K562 (cell line): ENCODE results near the gene PDE8A. TPM values are rescaled to one million over a fixed set of nuclear protein-coding genes. Genes with fewer than 3 reads are reported as not detected.
A peak's percentile ranks its signal among the peaks of the same experiment; 100 is the strongest.

Source experiments
- ARID1B ChIP-seq: fragments of 450-650 bp; IDR thresholded peaks from 2 replicates; pipeline ENCODE4 v1.6.1; 2016; ENCODE audit warnings: antibody characterized with exemption, mild to moderate bottlenecking, inconsistent platforms
- ARNT ChIP-seq, 2 experiments: fragments of 450-650 bp; IDR thresholded peaks; 2 replicates each; pipeline ENCODE4 v1.6.1; 2016; ENCODE audit warnings: mild to moderate bottlenecking in 1 of 2
- ATF1 ChIP-seq, 2 experiments: fragments of 450-650 bp in 1 of 2; IDR thresholded peaks; 2 replicates each; pipeline ENCODE4 v1.6.1; 2016; ENCODE audit warnings: missing compliant biosample characterization in 1 of 2, missing genetic modification characterization in 1 of 2
- C11orf30 ChIP-seq: fragments of 450-650 bp; IDR thresholded peaks from 2 replicates; pipeline ENCODE4 v1.6.1; 2016; ENCODE audit warnings: low read depth, mild to moderate bottlenecking
- CCNT2 ChIP-seq: IDR thresholded peaks from 2 replicates; pipeline ENCODE4 v1.6.1; 2011; ENCODE audit warnings: borderline replicate concordance, low read depth, mild to moderate bottlenecking, moderate library complexity, mixed read lengths, low read length; ENCODE audit not compliant: insufficient read length; ENCODE audit errors: extremely low read depth
- COPS2 ChIP-seq: fragments of 450-650 bp; conservative IDR thresholded peaks from 2 replicates; pipeline ENCODE4 v1.6.1; 2016; ENCODE audit warnings: mild to moderate bottlenecking, moderate library complexity
- DACH1 ChIP-seq: fragments of 450-650 bp; IDR thresholded peaks from 2 replicates; pipeline ENCODE4 v1.6.1; 2018; ENCODE audit not compliant: partially characterized antibody
- ETV1 ChIP-seq: fragments of 450-650 bp; conservative IDR thresholded peaks from 2 replicates; pipeline ENCODE4 v1.6.1; 2016; ENCODE audit warnings: missing genetic modification characterization, control low read depth, low read depth, missing compliant biosample characterization
- GABPB1 ChIP-seq: sonication (generic); formaldehyde crosslinking; IDR thresholded peaks from 2 replicates; pipeline ENCODE4 v1.8.0; 2022; ENCODE audit warnings: mild to moderate bottlenecking, missing genetic modification reagents
- HEY1 ChIP-seq: fragments of 250-450 bp; sonication (Bioruptor Pico); IDR thresholded peaks from 2 replicates; pipeline ENCODE4 v1.5.0; 2020; ENCODE audit warnings: mild to moderate bottlenecking, moderate library complexity, borderline replicate concordance
- KLF16 ChIP-seq: IDR thresholded peaks from 2 replicates; pipeline ENCODE4 v1.6.1; 2016; ENCODE audit warnings: antibody characterized with exemption
- LEF1 ChIP-seq: fragments of 450-650 bp; IDR thresholded peaks from 2 replicates; pipeline ENCODE4 v1.6.1; 2016; ENCODE audit warnings: mild to moderate bottlenecking
- MAFF ChIP-seq: IDR thresholded peaks from 2 replicates; pipeline ENCODE4 v1.6.1; 2012; ENCODE audit warnings: low read length, improper control_type of control experiment
- MEF2D ChIP-seq: conservative IDR thresholded peaks from 2 replicates; pipeline ENCODE4 v1.6.1; 2016; ENCODE audit warnings: low read depth, missing genetic modification characterization, missing compliant biosample characterization
- NR2C1 ChIP-seq, 2 experiments: fragments of 450-650 bp; IDR thresholded peaks; 2 replicates each; pipeline ENCODE4 v1.6.1; 2017; ENCODE audit warnings: mild to moderate bottlenecking in 2 of 2, antibody characterized with exemption in 1 of 2, inconsistent platforms in 1 of 2, missing compliant biosample characterization in 1 of 2, missing genetic modification characterization in 1 of 2
- NR2F6 ChIP-seq: fragments of 450-650 bp; formaldehyde crosslinking; IDR thresholded peaks from 2 replicates; pipeline ENCODE4 v1.4.0; 2020; ENCODE audit warnings: mild to moderate bottlenecking
- PHF20 ChIP-seq: fragments of 450-650 bp; IDR thresholded peaks from 2 replicates; pipeline ENCODE4 v1.6.1; 2018; ENCODE audit not compliant: partially characterized antibody
- RFX1 ChIP-seq: fragments of 450-650 bp; IDR thresholded peaks from 2 replicates; pipeline ENCODE4 v1.6.1; 2016; ENCODE audit warnings: mild to moderate bottlenecking, moderate library complexity
- SMAD3 ChIP-seq: fragments of 450-650 bp; formaldehyde crosslinking; conservative IDR thresholded peaks from 2 replicates; pipeline ENCODE4 v1.4.0; 2020; ENCODE audit warnings: mild to moderate bottlenecking
- TAF7 ChIP-seq: fragments of 450-650 bp; IDR thresholded peaks from 2 replicates; pipeline ENCODE4 v1.6.1; 2016; ENCODE audit warnings: missing genetic modification characterization, missing compliant biosample characterization
- TRIM24 ChIP-seq, 2 experiments: fragments of 450-650 bp; IDR thresholded peaks; 2 replicates each; pipeline ENCODE4 v1.6.1; 2016
- ZNF77 ChIP-seq: fragments of 250-450 bp; sonication (Bioruptor Pico); IDR thresholded peaks from 2 replicates; pipeline ENCODE4 v1.5.0; 2020
- ZNF780A ChIP-seq: fragments of 250-450 bp; sonication (Bioruptor Pico); IDR thresholded peaks from 2 replicates; pipeline ENCODE4 v1.5.0; 2021; ENCODE audit warnings: mild to moderate bottlenecking
- ZNF785 ChIP-seq: fragments of 250-450 bp; sonication (Bioruptor Pico); IDR thresholded peaks from 2 replicates; pipeline ENCODE4 v1.4.0; 2020; ENCODE audit warnings: mild to moderate bottlenecking
- polyA plus RNA-seq, 8 experiments: library from polyadenylated mRNA; depleted of rRNA in 4 of 8; stranded (reverse) in 5 of 8; unstranded in 3 of 8; fragments of >200 nt; fragmentation: Nextera tagmentation in 2 of 8; fragmentation: Illumina TruSeq in 1 of 8; extraction: Ambion mirVana in 2 of 8; extraction: Trizol in 1 of 8; gene quantifications; 2 replicates each; pipeline versions ENCODE4 v1.2.1 to v1.2.3, GENCODE V29; 2011 to 2014; ENCODE audit warnings: inconsistent platforms in 1 of 8, missing spikeins in 1 of 8
- total RNA-seq, 7 experiments: library from RNA; depleted of rRNA in 6 of 7; stranded (reverse); fragments of >200 nt in 6 of 7; fragmentation: Illumina TruSeq in 2 of 7; extraction: Trizol in 2 of 7; gene quantifications; 2 replicates each; pipeline versions ENCODE4 v1.2.1 to v1.2.3, GENCODE V29; 2011 to 2021; ENCODE audit warnings: low replicate concordance in 1 of 7
- TF ChIP-seq, protein P1 (sequence below): fragments of 450-650 bp; IDR thresholded peaks from 2 replicates; pipeline ENCODE4 v1.6.1; 2016; ENCODE audit warnings: borderline replicate concordance
- TF ChIP-seq, protein P2 (sequence below): fragments of 450-650 bp; IDR thresholded peaks from 2 replicates; pipeline ENCODE4 v1.6.1; 2016; ENCODE audit warnings: antibody characterized with exemption
- TF ChIP-seq, protein P3 (sequence below): fragments of 150-350 bp; conservative IDR thresholded peaks from 2 replicates; pipeline ENCODE4 v1.6.1; 2014; ENCODE audit warnings: low read length

The PDE8A gene
- total and polyA plus RNA-seq, 9 of the 15 experiments (the other 6 are each of a cell fraction or from before 2014, with no cell fraction given), result 5.9 to 40.3 (median 19.8) TPM

DNA sequence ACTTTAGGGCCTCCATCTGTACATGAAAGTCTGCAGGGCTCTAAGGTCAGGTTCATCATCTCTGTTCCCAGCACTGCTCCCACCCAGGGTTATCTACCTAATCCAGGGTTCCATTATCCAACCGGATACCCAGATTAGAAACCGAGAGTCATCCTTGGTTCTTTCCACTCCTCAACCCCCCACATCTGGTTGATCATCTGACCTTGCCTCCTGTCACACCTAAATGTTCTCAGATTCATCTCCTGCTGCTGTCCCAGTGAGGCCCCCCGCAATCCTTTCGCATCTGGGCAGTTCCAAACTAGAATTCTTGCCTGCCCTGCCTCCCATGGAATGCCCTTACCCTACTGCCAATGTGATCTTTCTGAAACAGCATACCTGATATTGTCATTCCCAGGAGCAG lies 136.5 kb downstream of the PDE8A start (continued):
- TF ChIP-seq, protein P1, sequence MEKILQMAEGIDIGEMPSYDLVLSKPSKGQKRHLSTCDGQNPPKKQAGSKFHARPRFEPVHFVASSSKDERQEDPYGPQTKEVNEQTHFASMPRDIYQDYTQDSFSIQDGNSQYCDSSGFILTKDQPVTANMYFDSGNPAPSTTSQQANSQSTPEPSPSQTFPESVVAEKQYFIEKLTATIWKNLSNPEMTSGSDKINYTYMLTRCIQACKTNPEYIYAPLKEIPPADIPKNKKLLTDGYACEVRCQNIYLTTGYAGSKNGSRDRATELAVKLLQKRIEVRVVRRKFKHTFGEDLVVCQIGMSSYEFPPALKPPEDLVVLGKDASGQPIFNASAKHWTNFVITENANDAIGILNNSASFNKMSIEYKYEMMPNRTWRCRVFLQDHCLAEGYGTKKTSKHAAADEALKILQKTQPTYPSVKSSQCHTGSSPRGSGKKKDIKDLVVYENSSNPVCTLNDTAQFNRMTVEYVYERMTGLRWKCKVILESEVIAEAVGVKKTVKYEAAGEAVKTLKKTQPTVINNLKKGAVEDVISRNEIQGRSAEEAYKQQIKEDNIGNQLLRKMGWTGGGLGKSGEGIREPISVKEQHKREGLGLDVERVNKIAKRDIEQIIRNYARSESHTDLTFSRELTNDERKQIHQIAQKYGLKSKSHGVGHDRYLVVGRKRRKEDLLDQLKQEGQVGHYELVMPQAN, result no peak
- TF ChIP-seq KLF16 (peak; percentile 66; the same call in 1 of the 2 replicates), TAF7 (no peak), COPS2 (no peak), RFX1 (no peak), ZNF780A (no peak), NR2C1 (IDR thresholded peaks at IDR 0.05) (peak; percentile 50), NR2C1 (tag; IDR thresholded peaks at IDR 0.05) (peak; percentile 71), ARID1B (peak; percentile 95), ARNT (IDR thresholded peaks at IDR 0.05) (0 out of 4 replicates have a peak, but pooled peaks of 1 of the 2 experiments have one; percentile 46), ZNF785 (CRISPR knock-in tag) (no peak), ATF1 (CRISPR knock-in tag; IDR thresholded peaks at IDR 0.05) (no peak), ATF1 (tag; IDR thresholded peaks at IDR 0.05) (no peak), HEY1 (CRISPR knock-in tag) (no peak), MEF2D (0 out of 2 replicates have a peak, but pooled peaks have one; percentile 35), PHF20 (no peak), DACH1 (peak; percentile 41), LEF1 (0 out of 2 replicates have a peak, but pooled peaks have one; percentile 55), CCNT2 (peak; percentile 77), TRIM24 (IDR thresholded peaks at IDR 0.05) (peak; percentile 90 to 91), ETV1 (tag) (peak; percentile 77), C11orf30 (peak; percentile 44; the same call in 1 of the 2 replicates), GABPB1 (no peak), NR2F6 (CRISPR knock-in tag) (no peak), SMAD3 (CRISPR knock-in tag) (no peak), ZNF77 (CRISPR knock-in tag) (no peak), MAFF (peak; percentile 60; the same call in 1 of the 2 replicates)
- TF ChIP-seq, protein P2, sequence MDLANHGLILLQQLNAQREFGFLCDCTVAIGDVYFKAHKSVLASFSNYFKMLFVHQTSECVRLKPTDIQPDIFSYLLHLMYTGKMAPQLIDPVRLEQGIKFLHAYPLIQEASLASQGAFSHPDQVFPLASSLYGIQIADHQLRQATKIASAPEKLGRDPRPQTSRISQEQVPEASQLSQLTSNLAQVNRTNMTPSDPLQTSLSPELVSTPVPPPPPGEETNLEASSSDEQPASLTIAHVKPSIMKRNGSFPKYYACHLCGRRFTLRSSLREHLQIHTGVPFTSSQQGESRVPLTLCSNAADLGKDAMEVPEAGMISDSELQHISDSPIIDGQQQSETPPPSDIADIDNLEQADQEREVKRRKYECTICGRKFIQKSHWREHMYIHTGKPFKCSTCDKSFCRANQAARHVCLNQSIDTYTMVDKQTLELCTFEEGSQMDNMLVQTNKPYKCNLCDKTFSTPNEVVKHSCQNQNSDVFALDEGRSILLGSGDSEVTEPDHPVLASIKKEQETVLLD, result 0 out of 2 replicates have a peak, but pooled peaks have one; percentile 33
- TF ChIP-seq, protein P3, sequence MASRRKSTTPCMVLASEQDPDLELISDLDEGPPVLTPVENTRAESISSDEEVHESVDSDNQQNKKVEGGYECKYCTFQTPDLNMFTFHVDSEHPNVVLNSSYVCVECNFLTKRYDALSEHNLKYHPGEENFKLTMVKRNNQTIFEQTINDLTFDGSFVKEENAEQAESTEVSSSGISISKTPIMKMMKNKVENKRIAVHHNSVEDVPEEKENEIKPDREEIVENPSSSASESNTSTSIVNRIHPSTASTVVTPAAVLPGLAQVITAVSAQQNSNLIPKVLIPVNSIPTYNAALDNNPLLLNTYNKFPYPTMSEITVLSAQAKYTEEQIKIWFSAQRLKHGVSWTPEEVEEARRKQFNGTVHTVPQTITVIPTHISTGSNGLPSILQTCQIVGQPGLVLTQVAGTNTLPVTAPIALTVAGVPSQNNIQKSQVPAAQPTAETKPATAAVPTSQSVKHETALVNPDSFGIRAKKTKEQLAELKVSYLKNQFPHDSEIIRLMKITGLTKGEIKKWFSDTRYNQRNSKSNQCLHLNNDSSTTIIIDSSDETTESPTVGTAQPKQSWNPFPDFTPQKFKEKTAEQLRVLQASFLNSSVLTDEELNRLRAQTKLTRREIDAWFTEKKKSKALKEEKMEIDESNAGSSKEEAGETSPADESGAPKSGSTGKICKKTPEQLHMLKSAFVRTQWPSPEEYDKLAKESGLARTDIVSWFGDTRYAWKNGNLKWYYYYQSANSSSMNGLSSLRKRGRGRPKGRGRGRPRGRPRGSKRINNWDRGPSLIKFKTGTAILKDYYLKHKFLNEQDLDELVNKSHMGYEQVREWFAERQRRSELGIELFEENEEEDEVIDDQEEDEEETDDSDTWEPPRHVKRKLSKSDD, result no peak
